GM12865 (cell line): ENCODE results near the gene ACSM6.

Experiments
- DNase-seq: peaks from one replicate; pipeline ENCODE4 v3.0.0; 2010; ENCODE audit warnings: low read depth
- H3K4me3 ChIP-seq: 2 replicates; pipeline ENCODE4 v1.5.1; 2011; ENCODE audit warnings: mild to moderate bottlenecking, low read depth, low read length, control low read depth
- CTCF ChIP-seq: IDR thresholded peaks from 2 replicates; pipeline ENCODE4 v1.5.1; 2011; ENCODE audit warnings: low read length, control low read depth, low read depth, inconsistent platforms; ENCODE audit not compliant: insufficient read depth; ENCODE audit errors: missing control alignments

ACSM6 gene

GRCh38 chr10:95193944-95194343 is at the start of gene ACSM6:
TSS of gene ACSM6 (plus strand) at chr10:95194238. CDS start at chr10:95194486, 248 bp downstream.
- no peak for TF ChIP-seq CTCF
- no peak for DNase-seq
- no peak within 1 kb of the TSS for H3K4me3 ChIP-seq

GRCh38 chr10:95168694-95169093 is 25.3 kb upstream of the ACSM6 start:
- no peak for DNase-seq
- TF ChIP-seq CTCF: no peak

GRCh38 chr10:95169522-95169921 is 24.5 kb upstream of the ACSM6 start:
- DNase-seq: no peak
- no peak overlapping the region for H3K4me3 ChIP-seq
- TF ChIP-seq CTCF: no peak

More at GRCh38 chr10:95168694-95169093, 25.3 kb upstream of the ACSM6 start:
- H3K4me3 ChIP-seq: no peak overlapping the region

GRCh38 chr10:95170790-95171189 is 23.2 kb upstream of the ACSM6 start:
- no peak overlapping the region for H3K4me3 ChIP-seq
- no peak for TF ChIP-seq CTCF
- DNase-seq: no peak

GRCh38 chr10:95171336-95171735 is 22.7 kb upstream of the ACSM6 start:
- no peak for DNase-seq
- TF ChIP-seq CTCF: no peak
- H3K4me3 ChIP-seq: no peak overlapping the region

- H3K4me3 ChIP-seq: no peak overlapping the region
- TF ChIP-seq CTCF: no peak
- no peak for DNase-seq
These were observed 21.2 kb upstream of the ACSM6 start for GRCh38 chr10:95172851-95173250.

- TF ChIP-seq CTCF: no peak
These were observed 17.9 kb upstream of the ACSM6 start for GRCh38 chr10:95176101-95176500.

More at GRCh38 chr10:95176101-95176500, 17.9 kb upstream of the ACSM6 start:
- no peak overlapping the region for H3K4me3 ChIP-seq
- no peak for DNase-seq
